Urinary bladder (tissue), 4 donors: ENCODE data around the gene ASIC4. TPM values are rescaled to one million over a fixed set of nuclear protein-coding genes. Genes with fewer than 3 reads are reported as not detected.

Experiments used
- DNase-seq: peaks from one replicate; pipeline ENCODE4 v3.0.0-alpha.2; 2015; ENCODE audit errors: extremely low spot score
- H3K27ac ChIP-seq: one replicate; pipeline ENCODE4 v1.5.1; 2013; ENCODE audit warnings: low read depth, mild to moderate bottlenecking, moderate library complexity
- H3K36me3 ChIP-seq: one replicate; pipeline ENCODE4 v1.6.1; 2013; ENCODE audit warnings: mild to moderate bottlenecking, moderate library complexity; ENCODE audit not compliant: insufficient read depth
- H3K4me1 ChIP-seq: one replicate; pipeline ENCODE4 v1.6.1; 2013; ENCODE audit warnings: mild to moderate bottlenecking, moderate library complexity; ENCODE audit not compliant: insufficient read depth
- H3K4me3 ChIP-seq: one replicate; pipeline ENCODE4 v1.5.1; 2013; ENCODE audit warnings: low read depth, low read length
- WGBS: extraction: QIAGEN DNeasy Blood & Tissue Kit; methylation state at CpG from one replicate; pipeline ENCODE4 v1.1.7; 2013; 5-methylcytosine and 5-hydroxymethylcytosine counted together
- polyA plus RNA-seq: library from polyadenylated mRNA; stranded (reverse); fragments of 200-250 nt; gene quantifications from one replicate; pipeline ENCODE4 v1.2.3, GENCODE V29; 2013
- total RNA-seq: library from RNA; depleted of rRNA; stranded (reverse); fragments of >200 nt; gene quantifications from one replicate; pipeline ENCODE4 v1.2.3, GENCODE V29; 2014
- donor health status: healthy with polysubstance abuse.
- donor health status: healthy.

ASIC4 gene
- total and polyA plus RNA-seq, 2 donors = 0.18 to 0.32 TPM

- no peak for DNase-seq
- Histone ChIP-seq H3K27ac (no peak overlapping the region), H3K4me3 (no peak overlapping the region), H3K36me3 (no peaks in the 10 kb centered on the region), H3K4me1 (no peaks in the 10 kb centered on the region)
- 51% methylated on average over 9 of the region's 9 CpGs for WGBS
Measured at GRCh38 chr2:219544567-219544966, 30.3 kb downstream of the ASIC4 start.

GRCh38 chr2:219545295-219545942 is 31.1 kb downstream of the ASIC4 start:
- H3K27ac ChIP-seq = no peak overlapping the region
- H3K4me1 ChIP-seq = no peaks in the 10 kb centered on the region
- H3K4me3 ChIP-seq = no peak overlapping the region
- 93% methylated on average over 3 of the region's 3 CpGs for WGBS
- H3K36me3 ChIP-seq = no peaks in the 10 kb centered on the region
- DNase-seq = no peak

- no peak overlapping the region for H3K27ac ChIP-seq
- H3K4me1 ChIP-seq = no peaks in the 10 kb centered on the region
- no peak overlapping the region for H3K4me3 ChIP-seq
- 77% methylated on average over 4 of the region's 4 CpGs for WGBS
- no peak for DNase-seq
- no peaks in the 10 kb centered on the region for H3K36me3 ChIP-seq
Measured at GRCh38 chr2:219545943-219546352, 31.7 kb downstream of the ASIC4 start.

GRCh38 chr2:219547621-219548020 is 33.3 kb downstream of the ASIC4 start:
- Histone ChIP-seq H3K27ac (no peak overlapping the region), H3K4me1 (no peaks in the 10 kb centered on the region), H3K36me3 (no peaks in the 10 kb centered on the region), H3K4me3 (no peak overlapping the region)
- no peak for DNase-seq
- WGBS = 94% methylated on average over 26 of the region's 26 CpGs

- H3K27ac ChIP-seq = no peak overlapping the region
- 94% methylated on average over 18 of the region's 18 CpGs for WGBS
- no peaks in the 10 kb centered on the region for H3K4me1 ChIP-seq
- no peak overlapping the region for H3K4me3 ChIP-seq
- H3K36me3 ChIP-seq = no peaks in the 10 kb centered on the region
- DNase-seq = no peak
Measured at GRCh38 chr2:219548990-219549389, 34.7 kb downstream of the ASIC4 start.

- no peak for DNase-seq
- Histone ChIP-seq H3K36me3 (no peaks in the 10 kb centered on the region), H3K4me1 (no peaks in the 10 kb centered on the region), H3K27ac (no peak overlapping the region), H3K4me3 (no peak overlapping the region)
- 91% methylated on average over 9 of the region's 9 CpGs for WGBS
Measured at GRCh38 chr2:219549619-219550018, 35.3 kb downstream of the ASIC4 start.

GRCh38 chr2:219551441-219552381 is 37.4 kb downstream of the ASIC4 start:
- WGBS = 5% methylated on average over 54 of the region's 54 CpGs
- DNase-seq = no peak
- peak overlapping the region; percentile 47 for H3K4me3 ChIP-seq
- H3K4me1 ChIP-seq = no peaks in the 10 kb centered on the region
- H3K27ac ChIP-seq = no peak overlapping the region
- H3K36me3 ChIP-seq = no peaks in the 10 kb centered on the region

GRCh38 chr2:219552382-219553167 is 38.3 kb downstream of the ASIC4 start:
- DNase-seq = no peak
- no peak overlapping the region for H3K27ac ChIP-seq
- peak overlapping the region; percentile 47 for H3K4me3 ChIP-seq
- H3K4me1 ChIP-seq = no peaks in the 10 kb centered on the region
- under 1% methylated on average over 99 of the region's 99 CpGs for WGBS
- no peaks in the 10 kb centered on the region for H3K36me3 ChIP-seq

- no peak overlapping the region for H3K27ac ChIP-seq
- H3K36me3 ChIP-seq = no peaks in the 10 kb centered on the region
- H3K4me3 ChIP-seq = peak overlapping the region; percentile 47
- H3K4me1 ChIP-seq = no peaks in the 10 kb centered on the region
- DNase-seq = no peak
- WGBS = 34% methylated on average over 7 of the region's 7 CpGs
Measured at GRCh38 chr2:219553168-219553417, 38.8 kb downstream of the ASIC4 start.

- no peak overlapping the region for H3K27ac ChIP-seq
- H3K36me3 ChIP-seq = no peaks in the 10 kb centered on the region
- DNase-seq = no peak
- H3K4me1 ChIP-seq = no peaks in the 10 kb centered on the region
- no peak overlapping the region for H3K4me3 ChIP-seq
- 79% methylated on average over 12 of the region's 12 CpGs for WGBS
Measured at GRCh38 chr2:219553463-219553963, 39.2 kb downstream of the ASIC4 start.

- 94% methylated on average over 15 of the region's 15 CpGs for WGBS
- Histone ChIP-seq H3K4me3 (no peak overlapping the region), H3K27ac (no peak overlapping the region), H3K4me1 (no peaks in the 10 kb centered on the region), H3K36me3 (no peaks in the 10 kb centered on the region)
- DNase-seq = no peak
Measured at GRCh38 chr2:219554350-219554749, 40.1 kb downstream of the ASIC4 start.

GRCh38 chr2:219555956-219556355 is 41.7 kb downstream of the ASIC4 start:
- Histone ChIP-seq H3K4me3 (no peak overlapping the region), H3K36me3 (no peaks in the 10 kb centered on the region), H3K27ac (no peak overlapping the region), H3K4me1 (no peaks in the 10 kb centered on the region)
- DNase-seq = no peak
- 93% methylated on average over 20 of the region's 20 CpGs for WGBS

GRCh38 chr2:219556413-219556812 is 42.1 kb downstream of the ASIC4 start:
- H3K27ac ChIP-seq = no peak overlapping the region
- no peak overlapping the region for H3K4me3 ChIP-seq
- no peak for DNase-seq
- H3K4me1 ChIP-seq = no peaks in the 10 kb centered on the region
- 91% methylated on average over 19 of the region's 19 CpGs for WGBS
- no peaks in the 10 kb centered on the region for H3K36me3 ChIP-seq
